GM12873 (cell line): Measurements from ENCODE around the gene TBC1D9B.

ENCODE experiments used
- CTCF ChIP-seq: IDR thresholded peaks from 2 replicates; pipeline ENCODE4 v1.5.1; 2012; ENCODE audit warnings: low read depth, mild to moderate bottlenecking, moderate library complexity, low read length, control low read depth; ENCODE audit not compliant: insufficient read depth; ENCODE audit errors: missing control alignments

The TBC1D9B gene

DNA sequence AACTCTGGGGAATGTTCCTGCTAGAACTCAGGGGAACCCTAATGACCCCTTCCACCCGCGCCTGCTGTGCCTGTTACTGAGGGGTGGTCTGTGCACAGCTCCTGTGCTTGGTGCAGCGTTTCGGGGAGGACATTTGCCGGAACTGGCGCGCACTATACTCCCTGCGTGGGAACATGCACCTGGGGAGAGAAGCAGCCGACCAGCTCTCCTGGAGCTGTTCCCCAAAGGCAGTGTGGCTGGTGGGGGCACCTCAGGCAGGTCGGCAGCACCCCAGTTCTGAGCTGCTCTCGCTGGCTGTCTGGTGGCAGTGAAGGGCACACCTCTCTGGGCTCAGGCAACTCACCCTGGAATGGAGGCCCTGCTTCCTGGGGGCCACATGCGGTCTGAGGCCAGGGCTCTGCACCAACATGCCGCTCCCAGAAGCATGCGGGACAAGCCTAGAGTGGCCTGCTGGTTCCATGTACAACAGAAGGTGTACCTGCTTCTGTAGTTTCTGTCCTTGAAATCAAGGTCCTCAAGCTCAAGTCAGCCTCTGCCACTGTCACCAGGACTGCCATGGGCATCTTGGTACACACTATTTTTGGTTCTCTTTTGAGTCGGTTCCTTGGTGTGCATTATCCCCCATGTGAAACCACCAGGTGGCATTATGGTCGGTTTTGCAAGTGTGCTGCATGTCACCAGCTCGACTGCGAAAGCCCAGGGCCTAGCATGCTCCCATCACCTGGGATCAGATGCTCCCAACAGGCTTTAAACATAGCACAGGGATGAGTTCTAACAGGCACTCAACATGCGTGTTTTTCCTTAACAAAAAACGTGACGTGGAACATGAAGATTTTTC lies 41.2 kb downstream of the TBC1D9B start:
- peak; percentile 62 for TF ChIP-seq CTCF

DNA sequence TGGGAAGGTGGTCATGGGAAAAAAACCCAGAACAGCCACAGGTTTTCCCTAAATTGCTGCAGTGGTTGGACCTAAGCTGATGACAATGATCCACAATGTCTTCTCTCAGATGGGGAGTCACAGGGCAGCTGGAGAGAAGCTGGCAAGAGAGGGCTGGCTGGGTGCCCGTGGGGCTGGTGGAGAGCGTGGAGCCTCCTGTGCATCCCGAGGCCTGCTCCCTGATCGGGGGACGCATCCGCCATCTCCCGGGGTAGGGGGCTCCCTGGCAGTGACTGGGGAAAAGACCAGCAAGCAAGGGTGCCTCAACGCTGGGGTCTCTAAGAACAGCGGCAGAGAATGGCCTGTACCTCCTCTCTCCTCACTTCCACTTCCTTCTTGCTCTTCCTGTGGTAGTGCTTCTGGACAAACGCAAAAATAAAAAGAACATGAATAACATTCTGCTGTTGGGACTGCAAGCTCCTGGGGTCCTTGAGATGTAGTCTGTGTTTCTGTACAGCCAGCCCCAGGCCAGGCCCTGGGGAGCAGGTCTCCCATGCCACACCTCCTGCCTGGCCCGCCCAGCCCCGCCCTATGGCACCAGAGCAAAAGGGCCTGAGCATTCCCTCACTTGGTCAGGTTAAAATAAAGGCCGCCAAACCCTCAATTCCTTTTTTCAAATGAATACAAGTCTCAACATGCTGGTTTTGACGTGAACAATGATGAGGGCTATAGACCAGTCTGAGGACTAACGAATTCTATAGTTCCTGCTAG lies 42.0 kb downstream of the TBC1D9B start:
- no peak for TF ChIP-seq CTCF

GRCh38 chr5:179864686-179865085 lies 43.0 kb downstream of the TBC1D9B start:
- no peak for TF ChIP-seq CTCF

- no peak for TF ChIP-seq CTCF
Measured at GRCh38 chr5:179863449-179864085, 44.1 kb downstream of the TBC1D9B start.

DNA sequence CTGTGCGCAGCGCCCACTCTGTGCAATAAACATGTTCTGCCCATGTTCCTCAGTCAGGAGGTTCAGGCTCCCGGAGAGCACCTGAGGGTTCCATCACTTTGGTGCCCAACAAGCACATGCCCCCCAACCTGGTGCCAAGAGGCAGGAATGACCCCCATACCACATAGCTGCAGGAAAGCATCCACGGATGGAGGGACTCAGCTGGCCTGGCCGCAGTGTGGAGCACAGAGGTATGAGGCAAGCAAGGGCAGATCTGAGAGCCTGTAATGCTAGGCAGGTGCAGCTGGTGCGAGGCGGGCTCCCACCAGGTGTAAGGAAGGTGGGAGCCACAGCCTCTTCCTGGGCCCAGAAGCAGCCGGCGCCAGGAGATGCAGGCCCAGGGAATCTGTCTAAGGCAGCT lies 44.8 kb downstream of the TBC1D9B start:
- no peak for TF ChIP-seq CTCF

DNA sequence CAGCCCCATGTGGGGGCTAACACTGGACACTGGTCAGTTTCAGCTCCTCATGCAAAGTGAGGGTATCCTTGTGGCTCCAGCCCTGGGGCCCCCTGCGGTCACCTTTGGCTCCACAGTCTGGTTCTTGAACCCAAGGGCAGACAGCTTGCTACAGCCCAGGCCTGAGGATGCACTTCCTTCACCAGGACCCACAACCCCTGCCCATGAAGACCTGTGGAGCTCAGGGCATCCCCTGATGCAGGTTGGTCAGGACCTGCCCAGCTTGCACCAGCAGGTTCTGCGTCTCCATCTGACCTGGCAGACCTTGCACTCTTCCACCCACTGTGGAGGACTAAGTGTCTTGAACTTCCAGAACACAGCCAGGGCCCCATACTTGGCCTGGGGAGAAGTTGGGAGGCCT lies 45.4 kb downstream of the TBC1D9B start:
- no peak for TF ChIP-seq CTCF

- no peak for TF ChIP-seq CTCF
Measured at GRCh38 chr5:179860301-179860700, 47.4 kb downstream of the TBC1D9B start.
